ENCODE data around the gene ZNF592.

Gene ZNF592

GRCh38 chr15:84830036-84830435 is 81.6 kb downstream of the ZNF592 start:
- DNase-seq (ENCODE audit: low read depth, low spot score): no peak

GRCh38 chr15:84831028-84831427 is 82.6 kb downstream of the ZNF592 start:
- no peak for DNase-seq (ENCODE audit: low read depth, low spot score)

GRCh38 chr15:84831613-84832012 is 83.2 kb downstream of the ZNF592 start:
- DNase-seq (ENCODE audit: low read depth, low spot score): no peak

GRCh38 chr15:84832448-84833040 is 84.2 kb downstream of the ZNF592 start:
- no peak for DNase-seq (ENCODE audit: low read depth, low spot score)

- DNase-seq (ENCODE audit: low read depth, low spot score): no peak
These were observed 85.2 kb downstream of the ZNF592 start for GRCh38 chr15:84833447-84834228.

GRCh38 chr15:84834229-84834955 is 86.0 kb downstream of the ZNF592 start:
- no peak for DNase-seq (ENCODE audit: low read depth, low spot score)

- no peak for DNase-seq (ENCODE audit: low read depth, low spot score)
These were observed 86.6 kb downstream of the ZNF592 start for GRCh38 chr15:84834969-84835368.

- no peak for DNase-seq (ENCODE audit: low read depth, low spot score)
These were observed 87.4 kb downstream of the ZNF592 start for GRCh38 chr15:84835661-84836337.

GRCh38 chr15:84836844-84837243 is 88.5 kb downstream of the ZNF592 start:
- DNase-seq (ENCODE audit: low read depth, low spot score): no peak

- DNase-seq (ENCODE audit: low read depth, low spot score): no peak
These were observed 91.3 kb downstream of the ZNF592 start for GRCh38 chr15:84839714-84840113.

GRCh38 chr15:84840255-84840654 is 91.9 kb downstream of the ZNF592 start:
- no peak for DNase-seq (ENCODE audit: low read depth, low spot score)

GRCh38 chr15:84840741-84841429 is 92.5 kb downstream of the ZNF592 start:
- no peak for DNase-seq (ENCODE audit: low read depth, low spot score)

- DNase-seq (ENCODE audit: low read depth, low spot score): no peak
These were observed 94.4 kb downstream of the ZNF592 start for GRCh38 chr15:84842781-84843180.

- DNase-seq (ENCODE audit: low read depth, low spot score): no peak
These were observed 96.6 kb downstream of the ZNF592 start for GRCh38 chr15:84844964-84845363.

- DNase-seq (ENCODE audit: low read depth, low spot score): peak; percentile 57
These were observed 97.2 kb downstream of the ZNF592 start for GRCh38 chr15:84845631-84846030.

GRCh38 chr15:84846269-84846668 is 97.9 kb downstream of the ZNF592 start:
- no peak for DNase-seq (ENCODE audit: low read depth, low spot score)

- DNase-seq (ENCODE audit: low read depth, low spot score): no peak
These were observed 99.0 kb downstream of the ZNF592 start for GRCh38 chr15:84847382-84847781.

- DNase-seq (ENCODE audit: low read depth, low spot score): no peak
These were observed 103.8 kb downstream of the ZNF592 start for GRCh38 chr15:84852212-84852611.

GRCh38 chr15:84855136-84855535 is 106.7 kb downstream of the ZNF592 start:
- DNase-seq (ENCODE audit: low read depth, low spot score): no peak

GRCh38 chr15:84855765-84856164 is 107.4 kb downstream of the ZNF592 start:
- no peak for DNase-seq (ENCODE audit: low read depth, low spot score)

Data from ELF-1 (cell line).